NCI-H2107 treated with DMSO at 0.1 percent for 48 hours (cell line): Measurements from ENCODE around the gene PLXNA4.
"Not testable (repeated sequence)": the region's sequence is repeated elsewhere in the genome, so short reads cannot be mapped to it uniquely, and the experiment has no call there.

ENCODE experiments used
- DNase-seq: peaks from one replicate; lab custom pipeline; 2025; ENCODE audit not compliant: unreplicated experiment; lab: John Stamatoyannopoulos, UW

Gene PLXNA4

GRCh38 chr7:132187869-132188789, 388.1 kb downstream of the PLXNA4 start:
- no peak for DNase-seq

- no peak for DNase-seq
Measured at GRCh38 chr7:132187391-132187790, 388.9 kb downstream of the PLXNA4 start.

- DNase-seq, result no peak
Measured at GRCh38 chr7:132185150-132185549, 391.1 kb downstream of the PLXNA4 start.

GRCh38 chr7:132183781-132184380, 392.4 kb downstream of the PLXNA4 start:
- DNase-seq, result no peak

DNA sequence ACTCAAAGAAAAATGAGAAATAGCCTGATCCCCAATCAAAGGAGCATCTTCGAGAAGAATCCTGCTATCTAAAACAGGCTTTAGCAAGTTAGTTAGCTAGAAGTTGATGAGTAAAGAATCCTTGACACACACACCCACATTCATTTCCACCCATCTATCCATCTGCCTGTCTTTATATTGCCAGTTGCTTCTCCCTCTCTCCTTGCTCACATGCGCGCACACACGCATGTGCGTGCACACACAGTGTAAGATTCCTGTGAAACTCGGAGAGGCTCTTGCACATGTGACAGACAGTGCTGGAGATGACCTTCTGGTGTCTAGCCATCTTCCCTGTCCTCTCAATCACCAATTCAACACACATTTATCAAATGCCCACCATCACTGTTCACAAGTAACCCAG, 393.3 kb downstream of the PLXNA4 start:
- DNase-seq, result no peak

DNA sequence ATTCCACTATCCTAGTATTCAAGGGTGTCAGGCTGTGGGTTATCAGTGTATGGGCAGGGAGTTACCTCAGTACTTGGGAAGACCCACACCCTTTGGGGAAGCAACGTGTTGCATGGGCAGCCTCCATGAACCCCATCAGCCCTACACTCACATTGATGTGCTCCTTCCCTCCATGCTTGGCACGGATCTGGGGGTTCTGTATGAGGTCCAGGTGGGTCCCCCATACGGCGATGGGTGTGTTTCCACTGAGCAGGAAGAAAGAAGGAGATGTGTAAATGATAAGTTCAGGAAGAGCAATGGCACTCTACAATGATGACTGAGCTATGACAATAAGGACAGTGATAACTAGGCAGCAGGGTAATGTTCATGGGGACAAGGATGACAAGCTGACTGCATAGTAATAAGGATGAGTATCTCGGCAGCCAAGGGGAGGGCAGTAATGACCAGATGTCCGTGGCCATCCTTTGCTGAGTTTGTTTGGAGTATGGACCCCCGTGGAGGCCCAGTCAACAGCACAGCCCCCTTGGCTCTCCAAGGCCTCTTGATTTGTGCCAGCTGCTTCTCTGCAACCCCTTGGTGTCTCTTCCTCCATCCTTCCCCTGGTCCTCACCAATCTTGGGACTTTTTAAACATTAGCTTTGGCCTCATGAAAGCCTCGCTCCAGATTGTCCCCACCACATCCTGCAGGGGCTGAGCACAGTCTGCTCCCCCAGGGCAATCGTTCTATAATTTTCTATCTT, 394.2 kb downstream of the PLXNA4 start:
- no peak for DNase-seq

GRCh38 chr7:132181371-132181770, 394.9 kb downstream of the PLXNA4 start:
- DNase-seq, result no peak

DNA sequence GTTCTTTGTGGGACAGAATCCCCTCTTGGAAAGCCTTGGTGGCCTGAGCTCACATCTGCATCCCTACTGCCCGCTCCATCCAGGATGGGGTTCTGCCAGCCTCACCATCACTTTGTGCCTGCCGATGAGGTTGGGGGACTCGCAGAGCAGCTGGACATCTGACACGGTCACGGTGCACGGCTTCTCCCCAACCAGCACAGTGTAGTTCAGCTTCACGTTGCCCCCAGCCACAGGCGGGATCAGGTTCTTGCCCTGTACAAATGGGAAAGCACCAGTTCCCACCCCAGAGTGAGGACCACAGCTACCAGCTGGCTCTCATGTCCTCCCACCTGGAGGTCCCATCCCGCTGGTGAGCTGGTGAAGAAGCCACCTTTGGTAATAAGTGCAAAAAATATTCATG, 395.8 kb downstream of the PLXNA4 start:
- DNase-seq, result no peak

- no peak for DNase-seq
Measured at GRCh38 chr7:132179681-132180080, 396.6 kb downstream of the PLXNA4 start.

- DNase-seq, result no peak
Measured at GRCh38 chr7:132179080-132179430, 397.2 kb downstream of the PLXNA4 start.

DNA sequence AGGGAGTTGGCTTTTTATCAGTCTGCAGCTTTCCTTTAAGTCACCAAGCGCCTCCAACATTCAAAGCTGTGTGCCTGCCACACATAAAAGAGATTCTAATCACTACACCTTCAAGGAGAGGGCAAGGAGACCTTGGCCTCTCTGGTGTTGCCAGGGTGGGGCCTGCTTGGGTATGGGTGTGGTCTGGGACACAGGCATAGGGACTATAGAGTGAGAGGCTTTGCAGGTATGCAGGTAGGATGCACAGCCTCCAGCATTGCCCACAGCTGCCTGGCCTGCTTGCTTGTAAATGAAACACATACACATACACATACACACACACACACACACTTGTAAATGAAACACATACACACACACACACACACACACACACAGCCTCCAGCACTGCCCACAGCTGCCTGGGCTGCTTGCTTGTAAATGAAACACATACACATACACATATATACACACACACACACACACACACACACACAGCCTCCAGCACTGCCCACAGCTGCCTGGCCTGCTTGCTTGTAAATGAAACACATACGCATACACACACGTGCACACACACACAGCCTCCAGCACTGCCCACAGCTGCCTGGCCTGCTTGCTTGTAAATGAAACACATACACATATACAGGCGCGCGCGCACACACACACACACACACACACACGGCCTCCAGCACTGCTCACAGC, 397.7 kb downstream of the PLXNA4 start:
- DNase-seq, result not testable (repeated sequence)

DNA sequence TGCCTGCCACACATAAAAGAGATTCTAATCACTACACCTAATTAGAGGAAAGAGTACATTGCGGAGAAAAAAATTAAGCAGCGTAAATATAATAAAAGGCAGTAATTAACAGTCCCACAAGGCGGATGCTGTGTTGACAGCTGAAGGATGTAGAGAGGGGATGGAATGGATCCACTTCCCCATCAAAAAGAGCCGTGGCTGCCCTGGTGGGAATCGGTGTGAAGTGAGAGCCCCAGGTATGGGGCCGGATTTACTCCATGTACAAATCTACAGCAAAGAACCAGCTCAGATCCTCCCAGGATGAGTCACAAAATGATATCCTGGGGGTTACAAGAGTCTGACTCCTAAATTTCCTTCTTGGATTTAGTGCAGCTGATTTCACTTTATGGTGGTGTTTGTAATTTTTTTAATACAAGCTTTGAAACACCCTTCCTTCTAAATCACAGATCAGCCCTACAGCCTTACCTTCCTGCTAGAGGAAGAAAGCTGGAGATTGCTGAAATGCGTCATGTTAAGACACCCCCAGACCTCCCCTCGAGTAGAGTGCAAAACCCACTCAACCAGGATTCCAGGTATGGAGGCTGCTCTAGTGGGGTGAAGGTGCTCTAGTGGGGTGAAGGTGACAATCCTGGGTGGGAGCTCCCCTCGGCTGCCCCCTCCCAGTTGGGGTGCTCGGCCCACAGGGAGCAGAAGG, 398.4 kb downstream of the PLXNA4 start:
- DNase-seq, result no peak

GRCh38 chr7:132176719-132177118, 399.6 kb downstream of the PLXNA4 start:
- no peak for DNase-seq

DNA sequence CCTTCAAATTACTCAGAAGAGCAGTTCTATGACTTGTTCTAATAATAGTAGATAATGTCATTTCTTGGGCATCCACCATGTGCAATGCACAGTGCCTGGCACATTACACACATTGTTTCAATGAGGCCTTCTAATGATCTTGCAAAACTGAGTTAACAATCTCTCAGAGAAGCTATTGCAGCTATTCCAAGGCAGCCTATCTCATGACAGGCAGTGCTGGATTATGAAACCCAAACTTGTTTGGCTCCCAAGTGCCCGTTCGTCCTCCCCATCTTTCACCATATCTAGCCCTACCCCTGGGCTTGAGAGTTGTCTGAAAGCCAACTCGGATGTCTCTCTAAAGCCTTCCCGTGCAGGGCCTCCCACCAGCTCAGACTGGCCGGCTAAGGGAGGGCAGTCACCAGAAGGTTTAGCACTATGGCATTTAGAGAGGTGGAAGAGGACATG, 405.1 kb downstream of the PLXNA4 start:
- DNase-seq, result no peak

DNA sequence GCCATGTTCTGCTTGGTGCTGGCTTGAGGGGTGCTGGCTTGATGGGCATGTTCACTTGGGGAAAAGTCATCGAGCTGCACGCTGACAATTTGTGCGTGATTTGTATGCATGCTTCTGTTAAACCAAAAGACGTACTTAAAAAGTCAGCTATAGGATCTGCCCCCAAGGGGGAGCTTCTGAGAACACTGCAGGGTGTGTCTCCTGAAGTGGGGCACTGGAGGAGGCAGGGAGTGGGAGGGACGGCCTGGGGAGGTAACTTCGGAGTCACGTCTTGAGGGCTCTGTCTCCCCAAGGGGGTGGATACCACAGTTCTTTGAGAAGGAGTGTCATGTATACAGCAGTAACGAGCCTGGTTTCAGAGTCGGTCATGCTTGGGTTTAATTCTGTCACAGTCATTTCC, 406.5 kb downstream of the PLXNA4 start:
- no peak for DNase-seq

DNA sequence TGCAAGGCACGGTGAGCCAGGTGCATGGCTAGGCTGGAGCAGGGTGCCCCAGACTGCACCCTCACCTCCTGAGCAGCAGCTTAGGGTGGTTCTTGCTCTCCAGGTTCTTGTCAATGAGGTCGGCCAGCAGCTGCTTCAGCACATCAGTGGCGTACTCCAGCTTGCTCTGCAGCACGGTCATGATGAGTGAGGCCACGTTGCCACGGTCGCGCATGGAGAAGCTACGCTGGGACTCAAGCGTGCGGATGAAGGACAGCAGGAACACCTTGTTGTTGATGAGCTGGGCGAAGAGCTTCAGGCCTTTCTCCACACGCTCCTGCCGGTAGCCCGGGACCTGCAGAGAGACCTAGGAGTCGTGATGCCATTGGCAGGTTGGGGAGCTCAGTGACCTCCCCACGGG, 408.0 kb downstream of the PLXNA4 start:
- no peak for DNase-seq

- not testable (repeated sequence) for DNase-seq
Measured at GRCh38 chr7:132165695-132166094, 410.6 kb downstream of the PLXNA4 start.

DNA sequence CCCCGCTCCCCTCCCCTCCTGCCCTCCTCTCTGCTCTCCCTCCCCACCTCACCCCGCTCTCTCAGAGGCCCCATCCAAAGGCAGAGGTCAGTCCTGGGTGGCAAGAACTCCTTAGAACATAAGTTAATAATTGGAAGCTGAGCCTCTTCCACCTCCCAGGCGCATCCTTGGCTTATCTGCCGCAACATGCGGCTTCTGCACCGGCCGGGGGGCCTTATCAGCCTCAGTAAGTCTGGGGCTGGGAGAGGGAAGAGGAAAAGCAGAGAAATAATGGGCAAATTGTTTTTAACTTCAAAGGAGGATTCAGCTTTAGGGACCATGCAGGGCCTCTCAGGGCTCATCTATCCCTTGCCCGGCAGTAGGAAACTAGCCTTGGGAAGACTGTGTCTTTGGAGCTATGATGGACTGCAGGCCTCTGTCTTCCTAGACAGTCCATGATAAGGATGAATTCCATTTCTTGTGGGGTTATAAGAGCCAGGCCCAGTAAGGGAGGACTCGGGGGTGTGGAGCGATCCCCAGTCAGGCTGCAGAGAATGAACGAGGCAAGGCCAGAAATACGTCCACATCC, 411.6 kb downstream of the PLXNA4 start:
- DNase-seq, result no peak

DNA sequence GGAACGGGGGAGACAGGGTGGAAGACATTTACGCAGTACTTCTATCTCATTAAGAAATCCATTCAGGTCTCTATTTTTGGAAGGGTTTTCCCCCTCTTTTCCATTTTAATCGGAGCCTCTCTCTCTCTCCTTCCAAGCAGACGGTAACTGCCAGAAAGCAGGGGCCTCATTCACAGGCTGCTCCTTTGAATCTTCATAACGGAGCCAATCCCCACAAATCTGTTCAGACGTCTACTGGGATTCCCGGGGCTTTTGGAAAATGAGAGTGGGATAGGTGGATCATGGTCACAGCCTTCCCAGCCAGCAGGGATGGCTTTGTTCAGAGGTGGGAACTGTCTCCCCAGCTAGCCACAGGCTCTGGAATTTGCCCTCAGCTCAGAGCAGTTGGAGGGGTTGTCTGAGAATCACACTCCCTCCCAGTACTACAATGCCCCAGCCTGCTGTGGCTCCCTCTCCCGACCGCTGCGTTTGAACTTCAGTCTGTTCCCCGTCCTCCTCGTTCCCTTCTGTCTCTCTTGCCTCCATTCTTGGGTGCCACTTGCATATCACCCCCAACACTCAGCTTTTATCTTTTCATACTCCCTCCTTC, 413.6 kb downstream of the PLXNA4 start:
- DNase-seq, result no peak

GRCh38 chr7:132161976-132162375, 414.3 kb downstream of the PLXNA4 start:
- no peak for DNase-seq
